Measurements from ENCODE around the gene KDM1A.

DNA sequence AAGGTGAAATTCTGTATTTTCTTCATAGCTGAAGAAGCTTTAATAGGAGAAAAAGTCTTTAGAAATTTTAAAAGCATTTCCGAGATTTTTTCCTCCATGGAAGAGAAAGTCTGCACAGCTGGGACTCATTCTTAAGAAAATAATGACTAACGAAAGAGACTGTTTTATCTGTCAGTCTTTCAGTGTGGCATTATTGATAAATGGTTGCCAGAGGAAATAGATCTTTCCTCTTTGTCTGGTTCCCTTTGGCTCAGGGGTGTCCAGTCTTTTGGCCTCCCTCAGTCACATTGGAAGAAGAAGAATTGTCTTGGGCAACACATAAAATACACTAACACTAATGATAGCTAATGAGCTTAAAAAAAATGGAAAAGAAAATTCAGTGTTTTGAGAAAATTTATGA lies 49.9 kb downstream of the KDM1A start:
- TF ChIP-seq, protein P1, sequence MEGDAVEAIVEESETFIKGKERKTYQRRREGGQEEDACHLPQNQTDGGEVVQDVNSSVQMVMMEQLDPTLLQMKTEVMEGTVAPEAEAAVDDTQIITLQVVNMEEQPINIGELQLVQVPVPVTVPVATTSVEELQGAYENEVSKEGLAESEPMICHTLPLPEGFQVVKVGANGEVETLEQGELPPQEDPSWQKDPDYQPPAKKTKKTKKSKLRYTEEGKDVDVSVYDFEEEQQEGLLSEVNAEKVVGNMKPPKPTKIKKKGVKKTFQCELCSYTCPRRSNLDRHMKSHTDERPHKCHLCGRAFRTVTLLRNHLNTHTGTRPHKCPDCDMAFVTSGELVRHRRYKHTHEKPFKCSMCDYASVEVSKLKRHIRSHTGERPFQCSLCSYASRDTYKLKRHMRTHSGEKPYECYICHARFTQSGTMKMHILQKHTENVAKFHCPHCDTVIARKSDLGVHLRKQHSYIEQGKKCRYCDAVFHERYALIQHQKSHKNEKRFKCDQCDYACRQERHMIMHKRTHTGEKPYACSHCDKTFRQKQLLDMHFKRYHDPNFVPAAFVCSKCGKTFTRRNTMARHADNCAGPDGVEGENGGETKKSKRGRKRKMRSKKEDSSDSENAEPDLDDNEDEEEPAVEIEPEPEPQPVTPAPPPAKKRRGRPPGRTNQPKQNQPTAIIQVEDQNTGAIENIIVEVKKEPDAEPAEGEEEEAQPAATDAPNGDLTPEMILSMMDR (IDR thresholded peaks at IDR 0.05; ENCODE audit: insufficient read depth, low read length), result no peak
- TF ChIP-seq, protein P2, sequence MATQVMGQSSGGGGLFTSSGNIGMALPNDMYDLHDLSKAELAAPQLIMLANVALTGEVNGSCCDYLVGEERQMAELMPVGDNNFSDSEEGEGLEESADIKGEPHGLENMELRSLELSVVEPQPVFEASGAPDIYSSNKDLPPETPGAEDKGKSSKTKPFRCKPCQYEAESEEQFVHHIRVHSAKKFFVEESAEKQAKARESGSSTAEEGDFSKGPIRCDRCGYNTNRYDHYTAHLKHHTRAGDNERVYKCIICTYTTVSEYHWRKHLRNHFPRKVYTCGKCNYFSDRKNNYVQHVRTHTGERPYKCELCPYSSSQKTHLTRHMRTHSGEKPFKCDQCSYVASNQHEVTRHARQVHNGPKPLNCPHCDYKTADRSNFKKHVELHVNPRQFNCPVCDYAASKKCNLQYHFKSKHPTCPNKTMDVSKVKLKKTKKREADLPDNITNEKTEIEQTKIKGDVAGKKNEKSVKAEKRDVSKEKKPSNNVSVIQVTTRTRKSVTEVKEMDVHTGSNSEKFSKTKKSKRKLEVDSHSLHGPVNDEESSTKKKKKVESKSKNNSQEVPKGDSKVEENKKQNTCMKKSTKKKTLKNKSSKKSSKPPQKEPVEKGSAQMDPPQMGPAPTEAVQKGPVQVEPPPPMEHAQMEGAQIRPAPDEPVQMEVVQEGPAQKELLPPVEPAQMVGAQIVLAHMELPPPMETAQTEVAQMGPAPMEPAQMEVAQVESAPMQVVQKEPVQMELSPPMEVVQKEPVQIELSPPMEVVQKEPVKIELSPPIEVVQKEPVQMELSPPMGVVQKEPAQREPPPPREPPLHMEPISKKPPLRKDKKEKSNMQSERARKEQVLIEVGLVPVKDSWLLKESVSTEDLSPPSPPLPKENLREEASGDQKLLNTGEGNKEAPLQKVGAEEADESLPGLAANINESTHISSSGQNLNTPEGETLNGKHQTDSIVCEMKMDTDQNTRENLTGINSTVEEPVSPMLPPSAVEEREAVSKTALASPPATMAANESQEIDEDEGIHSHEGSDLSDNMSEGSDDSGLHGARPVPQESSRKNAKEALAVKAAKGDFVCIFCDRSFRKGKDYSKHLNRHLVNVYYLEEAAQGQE (IDR thresholded peaks at IDR 0.05; ENCODE audit: insufficient replicate concordance, low read depth), result no peak
